ENCODE measurements around the gene DNAI1. TPM values are rescaled to one million over a fixed set of nuclear protein-coding genes. Genes with fewer than 3 reads are reported as not detected.

The DNAI1 gene
- total RNA-seq, 1 donor from 2014 or later, result 0.52 TPM

DNA sequence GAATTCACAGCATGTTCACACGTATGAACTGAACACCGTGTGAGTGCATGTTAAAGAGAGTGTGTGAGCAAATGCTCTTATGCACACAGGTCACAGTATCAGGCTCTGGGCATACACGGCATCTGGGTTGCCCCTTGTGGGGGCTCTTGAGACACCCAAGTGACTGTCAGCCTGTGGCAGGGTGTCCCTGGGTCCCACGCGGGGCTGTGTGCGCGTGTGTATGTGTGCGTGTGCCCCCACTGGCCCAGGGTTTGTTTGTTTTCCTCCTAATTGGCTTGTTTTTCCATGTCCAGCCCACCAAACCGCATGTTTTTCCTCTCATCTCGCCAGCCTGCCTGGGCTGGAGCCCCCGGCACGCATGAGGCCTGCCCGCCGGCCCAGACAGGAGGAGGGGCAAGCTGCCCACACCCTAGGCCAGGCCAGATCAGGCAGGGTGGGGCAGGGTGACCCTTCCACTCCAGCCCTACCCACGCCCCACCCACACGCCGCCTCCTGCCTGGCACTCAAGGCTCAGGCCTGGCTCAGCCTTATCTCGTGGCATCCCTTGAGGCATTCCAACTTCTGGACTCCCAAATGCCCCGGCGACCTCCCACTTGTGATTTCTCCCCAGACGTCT, 102.1 kb downstream of the DNAI1 start:
- no peak overlapping the region for H3K9ac ChIP-seq
- Mint-ChIP-seq H3K27ac (peak overlapping the region; percentile 87), H3K9me3 (peaks cover 10% of the 10 kb centered on the region), H3K27me3 (ENCODE audit: insufficient read depth, low read depth) (peaks cover 8% of the 10 kb centered on the region), H3K36me3 (peaks cover 53% of the 10 kb centered on the region), H3K4me3 (peak overlapping the region; percentile 19), H3K4me1 (peaks cover 50% of the 10 kb centered on the region)
- H3K4me2 ChIP-seq, result peak overlapping the region; percentile 68
- no peak for DNase-seq (ENCODE audit: low spot score)
- no peak overlapping the region for H3K4me3 ChIP-seq
- TF ChIP-seq EZH2 (IDR thresholded peaks at IDR 0.05) (no peak), CTCF (IDR thresholded peaks at IDR 0.05) (no peak), EZH2phosphoT487 (IDR thresholded peaks at IDR 0.05) (no peak)
- H3K27ac ChIP-seq, result peak overlapping the region; percentile 25
- no peaks in the 10 kb centered on the region for H3K9me3 ChIP-seq (ENCODE audit: low read depth)
- H3K4me1 ChIP-seq, result peaks cover 43% of the 10 kb centered on the region
- H2AFZ ChIP-seq (replicated peaks), result no peak overlapping the region
- H3K79me2 ChIP-seq (ENCODE audit: low read depth), result no peaks in the 10 kb centered on the region
- H3F3A ChIP-seq (ENCODE audit: low read depth), result peaks cover 26% of the 10 kb centered on the region
- H4K20me1 ChIP-seq (ENCODE audit: low read depth), result no peaks in the 10 kb centered on the region
- H3K36me3 ChIP-seq, result no peaks in the 10 kb centered on the region
- no peaks in the 10 kb centered on the region for H3K27me3 ChIP-seq

- Histone ChIP-seq H3K4me2 (no peak overlapping the region), H3K4me3 (no peak overlapping the region), H3K4me1 (peaks cover 56% of the 10 kb centered on the region), H3K9ac (no peak overlapping the region), H3K9me3 (ENCODE audit: low read depth) (no peaks in the 10 kb centered on the region), H4K20me1 (ENCODE audit: low read depth) (peaks cover 14% of the 10 kb centered on the region), H3F3A (ENCODE audit: low read depth) (peaks cover 39% of the 10 kb centered on the region), H2AFZ (replicated peaks) (no peak overlapping the region), H3K27me3 (no peaks in the 10 kb centered on the region), H3K36me3 (no peaks in the 10 kb centered on the region), H3K79me2 (ENCODE audit: low read depth) (no peaks in the 10 kb centered on the region), H3K27ac (no peak overlapping the region)
- peaks cover 10% of the 10 kb centered on the region for H3K9me3 Mint-ChIP-seq
- H3K4me1 Mint-ChIP-seq, result peaks cover 54% of the 10 kb centered on the region
- H3K4me3 Mint-ChIP-seq, result no peak overlapping the region
- TF ChIP-seq CTCF (IDR thresholded peaks at IDR 0.05), result peak; percentile 72
- no peak for TF ChIP-seq EZH2 (IDR thresholded peaks at IDR 0.05)
- no peak overlapping the region for H3K27ac Mint-ChIP-seq
- H3K36me3 Mint-ChIP-seq, result peaks cover 51% of the 10 kb centered on the region
- peaks cover 11% of the 10 kb centered on the region for H3K27me3 Mint-ChIP-seq (ENCODE audit: insufficient read depth, low read depth)
- DNase-seq (ENCODE audit: low spot score), result peak; percentile 43
Observed at GRCh38 chr9:34562135-34562745, 103.6 kb downstream of the DNAI1 start.

- Histone ChIP-seq H3K36me3 (no peaks in the 10 kb centered on the region), H4K20me1 (ENCODE audit: low read depth) (peaks cover 23% of the 10 kb centered on the region), H3K79me2 (ENCODE audit: low read depth) (no peaks in the 10 kb centered on the region), H3K4me2 (no peak overlapping the region), H3K4me3 (no peak overlapping the region), H3K27me3 (no peaks in the 10 kb centered on the region), H3K4me1 (peaks cover 58% of the 10 kb centered on the region), H2AFZ (replicated peaks) (no peak overlapping the region), H3F3A (ENCODE audit: low read depth) (peaks cover 39% of the 10 kb centered on the region), H3K9ac (no peak overlapping the region), H3K27ac (no peak overlapping the region), H3K9me3 (ENCODE audit: low read depth) (no peaks in the 10 kb centered on the region)
- peaks cover 55% of the 10 kb centered on the region for H3K36me3 Mint-ChIP-seq
- peaks cover 59% of the 10 kb centered on the region for H3K4me1 Mint-ChIP-seq
- H3K27me3 Mint-ChIP-seq (ENCODE audit: insufficient read depth, low read depth), result peaks cover 11% of the 10 kb centered on the region
- no peak overlapping the region for H3K4me3 Mint-ChIP-seq
- peaks cover 10% of the 10 kb centered on the region for H3K9me3 Mint-ChIP-seq
- DNase-seq (ENCODE audit: low spot score), result no peak
- H3K27ac Mint-ChIP-seq, result no peak overlapping the region
- no peak for TF ChIP-seq CTCF (IDR thresholded peaks at IDR 0.05)
- TF ChIP-seq EZH2phosphoT487 (IDR thresholded peaks at IDR 0.05), result no peak
- no peak for TF ChIP-seq EZH2 (IDR thresholded peaks at IDR 0.05)
Observed at GRCh38 chr9:34563262-34563661, 104.7 kb downstream of the DNAI1 start.
